Neutrophil (primary cell): ENCODE measurements around the gene NPAS1.

Source experiments
- H3K27ac ChIP-seq: fragments of 200-600 bp; sonication (generic); 2 replicates; pipeline ENCODE4 v1.5.1; 2016; ENCODE audit warnings: mild to moderate bottlenecking, moderate library complexity
- H3K27me3 ChIP-seq: fragments of 200-600 bp; sonication (generic); 2 replicates; pipeline ENCODE4 v1.6.0; 2016; ENCODE audit warnings: mild to moderate bottlenecking
- H3K36me3 ChIP-seq: fragments of 200-600 bp; sonication (generic); 2 replicates; pipeline ENCODE4 v1.5.1; 2017
- H3K4me1 ChIP-seq, 2 experiments: fragments of 200-600 bp in 1 of 2; sonication (generic) in 1 of 2; 1 replicate in 1 of 2; 2 replicates in 1 of 2; pipeline versions ENCODE4 v1.5.1 to v1.6.1; 2013 to 2016; ENCODE audit warnings: low read depth in 1 of 2, low read length in 1 of 2, mild to moderate bottlenecking in 1 of 2, moderate library complexity in 1 of 2; ENCODE audit not compliant: control insufficient read depth in 1 of 2, insufficient read depth in 1 of 2
- H3K4me3 ChIP-seq, 2 experiments: fragments of 200-600 bp in 1 of 2; sonication (generic) in 1 of 2; 1 replicate in 1 of 2; 2 replicates in 1 of 2; pipeline ENCODE4 v1.5.1; 2013 to 2016; ENCODE audit warnings: low read depth in 1 of 2, low read length in 1 of 2, mild to moderate bottlenecking in 1 of 2, moderate library complexity in 1 of 2
- H3K9me3 ChIP-seq: fragments of 200-600 bp; sonication (generic); 2 replicates; pipeline ENCODE4 v1.5.1; 2016
- TF ChIP-seq, protein P1 (sequence below): fragments of 200-600 bp; sonication (generic); IDR thresholded peaks from 2 replicates; pipeline ENCODE4 v1.5.1; 2016; ENCODE audit warnings: antibody characterized with exemption

The NPAS1 gene

DNA sequence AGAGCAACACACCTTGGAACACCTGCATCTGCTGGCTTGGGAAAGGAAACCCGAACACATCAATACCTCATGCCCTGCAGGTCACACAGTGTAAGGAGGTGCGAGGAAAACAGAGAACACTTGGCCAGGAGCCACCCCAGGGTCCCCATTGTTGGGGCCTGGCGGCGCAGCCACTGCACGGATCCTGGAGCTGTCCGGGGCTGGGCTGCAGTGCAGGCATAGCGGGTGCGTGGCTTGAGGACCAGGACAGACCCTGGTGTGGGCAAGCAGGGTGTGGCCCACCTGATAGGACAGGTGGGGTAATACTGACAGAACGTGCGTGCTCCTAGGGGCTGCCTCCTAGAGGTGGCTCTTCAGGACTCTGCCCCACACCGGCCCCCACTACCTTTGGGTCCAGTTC, 45.6 kb downstream of the NPAS1 start:
- peaks cover 68% of the 10 kb centered on the region for H3K36me3 ChIP-seq
- no peaks in the 10 kb centered on the region for H3K4me1 ChIP-seq
- TF ChIP-seq, protein P1, sequence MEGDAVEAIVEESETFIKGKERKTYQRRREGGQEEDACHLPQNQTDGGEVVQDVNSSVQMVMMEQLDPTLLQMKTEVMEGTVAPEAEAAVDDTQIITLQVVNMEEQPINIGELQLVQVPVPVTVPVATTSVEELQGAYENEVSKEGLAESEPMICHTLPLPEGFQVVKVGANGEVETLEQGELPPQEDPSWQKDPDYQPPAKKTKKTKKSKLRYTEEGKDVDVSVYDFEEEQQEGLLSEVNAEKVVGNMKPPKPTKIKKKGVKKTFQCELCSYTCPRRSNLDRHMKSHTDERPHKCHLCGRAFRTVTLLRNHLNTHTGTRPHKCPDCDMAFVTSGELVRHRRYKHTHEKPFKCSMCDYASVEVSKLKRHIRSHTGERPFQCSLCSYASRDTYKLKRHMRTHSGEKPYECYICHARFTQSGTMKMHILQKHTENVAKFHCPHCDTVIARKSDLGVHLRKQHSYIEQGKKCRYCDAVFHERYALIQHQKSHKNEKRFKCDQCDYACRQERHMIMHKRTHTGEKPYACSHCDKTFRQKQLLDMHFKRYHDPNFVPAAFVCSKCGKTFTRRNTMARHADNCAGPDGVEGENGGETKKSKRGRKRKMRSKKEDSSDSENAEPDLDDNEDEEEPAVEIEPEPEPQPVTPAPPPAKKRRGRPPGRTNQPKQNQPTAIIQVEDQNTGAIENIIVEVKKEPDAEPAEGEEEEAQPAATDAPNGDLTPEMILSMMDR, result no peak
- no peaks in the 10 kb centered on the region for H3K27me3 ChIP-seq
- H3K27ac ChIP-seq, result no peak overlapping the region
- no peak overlapping the region for H3K4me3 ChIP-seq
- H3K9me3 ChIP-seq, result no peaks in the 10 kb centered on the region

DNA sequence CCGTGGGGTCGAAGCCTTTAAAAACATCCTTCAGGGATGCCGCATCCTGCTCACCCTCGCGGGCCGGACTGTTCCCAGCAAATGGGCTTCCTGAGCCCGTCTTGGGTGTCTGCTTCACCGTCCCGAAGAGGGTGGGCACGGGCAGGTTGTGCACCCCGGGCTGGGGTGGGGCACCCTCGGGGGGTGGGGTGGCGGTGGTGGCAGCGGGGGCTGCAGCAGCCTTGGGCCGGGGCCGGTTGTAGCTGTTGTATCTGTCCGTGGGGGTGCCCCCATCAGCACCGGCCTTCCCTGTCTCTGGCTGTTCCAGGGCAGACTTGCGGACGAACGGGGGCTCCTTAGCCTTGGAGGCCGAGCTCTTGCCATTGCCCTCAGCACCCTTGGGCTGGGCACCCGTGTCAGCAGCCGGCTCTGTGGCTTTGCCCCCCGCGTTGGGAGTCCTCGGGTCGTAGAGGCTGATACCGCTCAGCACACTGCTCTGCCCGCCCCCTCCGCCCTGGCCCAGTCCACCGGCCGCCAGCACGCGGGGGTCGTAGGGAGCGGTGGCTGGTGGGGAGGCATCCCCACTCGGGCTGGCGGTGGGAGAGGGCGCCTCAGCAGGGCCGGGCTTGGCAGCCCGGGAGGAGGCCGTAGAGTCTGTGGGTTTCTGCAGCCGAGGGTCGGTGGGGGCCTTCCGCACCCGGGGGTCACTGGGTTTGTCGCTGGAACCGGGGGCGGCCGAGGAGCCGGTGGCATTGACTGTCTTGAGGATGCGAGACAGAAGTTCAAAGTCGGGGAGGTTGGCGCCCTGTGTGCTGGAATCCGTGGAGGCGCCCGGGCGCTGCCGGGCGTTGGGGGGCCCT, 47.0 kb downstream of the NPAS1 start:
- TF ChIP-seq, protein P1, result no peak
- Histone ChIP-seq H3K27ac (no peak overlapping the region), H3K36me3 (peaks cover 82% of the 10 kb centered on the region), H3K9me3 (no peaks in the 10 kb centered on the region), H3K4me1 (no peaks in the 10 kb centered on the region), H3K27me3 (no peaks in the 10 kb centered on the region), H3K4me3 (no peak overlapping the region)

DNA sequence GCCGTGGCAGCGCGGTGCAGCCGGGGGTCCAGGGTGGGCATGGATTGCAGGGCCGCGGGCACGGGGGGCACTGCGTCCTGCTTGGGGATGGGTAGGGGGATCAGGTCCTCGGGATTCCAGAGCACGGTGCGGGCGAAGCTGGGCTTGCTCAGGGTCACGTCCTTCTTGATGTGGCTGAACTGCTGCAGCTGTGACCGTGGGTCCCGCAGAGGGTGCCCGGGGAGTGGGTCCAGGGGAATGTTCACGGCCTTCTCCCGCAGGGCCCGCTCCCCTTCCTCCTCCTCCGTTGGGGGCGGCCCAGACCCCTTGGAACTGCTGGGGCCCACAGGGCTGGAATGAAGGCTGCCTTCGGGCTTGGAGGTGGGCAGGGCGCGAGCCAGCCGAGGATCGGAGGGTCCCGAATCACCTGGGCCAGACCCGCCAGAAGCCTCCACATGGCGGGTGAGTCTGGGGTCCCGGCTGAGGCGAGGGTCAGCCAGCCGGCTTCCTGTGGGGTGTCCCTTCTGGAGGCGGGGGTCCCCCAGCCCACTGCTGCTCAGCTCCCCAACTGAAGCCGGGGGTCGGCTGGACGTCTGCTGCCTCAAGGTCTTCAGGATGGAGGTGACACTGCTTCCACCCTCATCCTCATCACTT, 47.7 kb downstream of the NPAS1 start:
- H3K4me3 ChIP-seq, result no peak overlapping the region
- H3K4me1 ChIP-seq, result no peaks in the 10 kb centered on the region
- peaks cover 89% of the 10 kb centered on the region for H3K36me3 ChIP-seq
- H3K27me3 ChIP-seq, result no peaks in the 10 kb centered on the region
- H3K27ac ChIP-seq, result no peak overlapping the region
- H3K9me3 ChIP-seq, result no peaks in the 10 kb centered on the region
- TF ChIP-seq, protein P1, result no peak

DNA sequence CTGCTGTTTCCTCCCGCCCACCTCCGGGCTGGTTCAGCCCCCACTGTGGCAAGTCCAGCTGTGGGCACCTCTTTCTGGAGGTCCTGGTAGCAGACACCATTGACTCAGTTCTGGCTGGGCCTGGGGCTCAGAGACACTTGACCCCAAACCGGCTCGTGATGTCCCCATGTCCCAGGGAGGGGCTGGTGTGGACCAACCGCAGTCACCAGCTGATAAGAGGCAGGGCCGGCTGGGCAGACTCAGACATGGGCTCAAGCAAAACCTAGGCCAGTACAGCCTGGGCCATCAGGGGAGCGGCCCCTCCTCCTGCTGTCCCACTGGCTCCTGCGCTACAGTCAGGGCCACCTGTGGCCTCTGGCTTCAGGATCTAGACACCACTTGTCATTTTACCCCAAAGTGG, 48.6 kb downstream of the NPAS1 start:
- Histone ChIP-seq H3K9me3 (no peaks in the 10 kb centered on the region), H3K4me1 (no peaks in the 10 kb centered on the region), H3K27ac (no peak overlapping the region), H3K27me3 (no peaks in the 10 kb centered on the region), H3K36me3 (peaks cover 98% of the 10 kb centered on the region), H3K4me3 (no peak overlapping the region)
- TF ChIP-seq, protein P1, result no peak

DNA sequence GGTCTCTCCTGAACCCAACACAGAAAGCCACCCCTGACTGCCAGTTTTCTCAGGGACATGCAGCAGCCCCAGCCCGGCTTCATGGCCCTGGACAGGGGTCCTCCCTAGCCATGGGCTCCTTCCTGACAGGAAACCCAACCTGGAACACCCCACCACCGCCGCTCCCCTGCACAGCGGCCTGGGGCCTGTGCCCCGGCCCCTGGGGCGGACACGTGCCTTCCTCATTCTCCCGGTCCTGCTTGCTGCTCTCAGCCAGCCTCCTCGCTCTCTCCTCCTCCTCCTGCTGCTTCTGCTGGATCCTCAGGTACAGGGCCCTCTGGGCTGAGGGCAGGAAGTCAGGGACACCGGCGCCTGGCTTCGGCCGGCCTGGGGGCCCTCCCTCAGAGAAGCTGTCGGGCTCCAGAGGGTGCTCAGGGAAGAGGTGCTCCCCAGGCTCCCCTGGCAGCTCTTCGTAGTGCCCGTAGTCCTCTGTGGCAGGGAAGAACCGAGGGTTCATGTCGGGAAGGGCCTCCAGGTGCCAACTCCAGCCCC, 49.3 kb downstream of the NPAS1 start:
- Histone ChIP-seq H3K27ac (no peak overlapping the region), H3K27me3 (no peaks in the 10 kb centered on the region), H3K4me1 (peaks cover 4% of the 10 kb centered on the region in 2 experiments), H3K4me3 (no peak overlapping the region), H3K36me3 (peaks cover 93% of the 10 kb centered on the region), H3K9me3 (no peaks in the 10 kb centered on the region)
- TF ChIP-seq, protein P1, result no peak
